GM12878 (cell line): ENCODE data around the gene DBI. TPM values are rescaled to one million over a fixed set of nuclear protein-coding genes. Genes with fewer than 3 reads are reported as not detected.

Source experiments
- ATF7 ChIP-seq: fragments of 450-650 bp; IDR thresholded peaks from 2 replicates; pipeline ENCODE4 v1.6.1; 2016; ENCODE audit warnings: low read depth, mild to moderate bottlenecking
- BACH1 ChIP-seq: fragments of 450-650 bp; IDR thresholded peaks from 2 replicates; pipeline ENCODE4 v1.6.1; 2017; ENCODE audit warnings: mild to moderate bottlenecking, borderline replicate concordance
- BCL11A ChIP-seq: IDR thresholded peaks from 2 replicates; pipeline ENCODE4 v1.6.1; 2011; ENCODE audit warnings: low read depth, low read length
- CREM ChIP-seq: IDR thresholded peaks from 2 replicates; pipeline ENCODE4 v1.6.1; 2014; ENCODE audit warnings: antibody characterized with exemption, low read depth
- DPF2 ChIP-seq: fragments of 450-650 bp; IDR thresholded peaks from 2 replicates; pipeline ENCODE4 v1.6.1; 2017; ENCODE audit warnings: mild to moderate bottlenecking
- FOXM1 ChIP-seq: IDR thresholded peaks from 2 replicates; pipeline ENCODE4 v1.6.1; 2012; ENCODE audit warnings: low read depth, mild to moderate bottlenecking, inconsistent platforms, low read length, moderate library complexity
- JUNB ChIP-seq: IDR thresholded peaks from 2 replicates; pipeline ENCODE4 v1.6.1; 2016; ENCODE audit warnings: antibody characterized with exemption, mild to moderate bottlenecking
- KDM1A ChIP-seq: fragments of 200-600 bp; sonication (generic); IDR thresholded peaks from 2 replicates; pipeline ENCODE4 v1.6.1; 2016; ENCODE audit warnings: borderline replicate concordance
- MTA2 ChIP-seq: fragments of 450-650 bp; IDR thresholded peaks from 2 replicates; pipeline ENCODE4 v1.6.1; 2016; ENCODE audit warnings: low read depth, mild to moderate bottlenecking, moderate library complexity
- NFIC ChIP-seq: IDR thresholded peaks from 2 replicates; pipeline ENCODE4 v1.6.1; 2012; ENCODE audit warnings: low read depth, mild to moderate bottlenecking, inconsistent platforms, low read length, moderate library complexity
- NR2C1 ChIP-seq: fragments of 450-650 bp; IDR thresholded peaks from 2 replicates; pipeline ENCODE4 v1.6.1; 2017; ENCODE audit warnings: antibody characterized with exemption, mild to moderate bottlenecking, moderate library complexity
- YY1 ChIP-seq: IDR thresholded peaks from 2 replicates; pipeline ENCODE4 v1.6.1; 2011; ENCODE audit warnings: low read depth, mild to moderate bottlenecking, low read length
- polyA plus RNA-seq, 11 experiments: library from polyadenylated mRNA; depleted of rRNA in 4 of 11; unstranded in 6 of 11; stranded (reverse) in 5 of 11; fragments of >200 nt; fragmentation: Nextera tagmentation in 4 of 11; fragmentation: Illumina TruSeq in 1 of 11; extraction: Ambion mirVana in 4 of 11; extraction: Trizol in 1 of 11; gene quantifications; 1 replicate in 1 of 11; 2 replicates in 10 of 11; pipeline versions ENCODE4 v1.2.1 to v1.2.3, GENCODE V29; 2011 to 2016; ENCODE audit warnings: inconsistent platforms in 2 of 11, missing spikeins in 2 of 11, low read depth in 1 of 11
- total RNA-seq, 4 experiments: library from RNA; depleted of rRNA in 3 of 4; stranded (reverse); fragments of >200 nt in 3 of 4; fragmentation: Illumina TruSeq in 1 of 4; extraction: Trizol in 1 of 4; gene quantifications; 2 replicates each; pipeline versions ENCODE4 v1.2.1 to v1.2.3, GENCODE V29; 2013 to 2021
- TF ChIP-seq, protein P1 (sequence below): fragments of 450-650 bp; IDR thresholded peaks from 2 replicates; pipeline ENCODE4 v1.6.1; 2017; ENCODE audit warnings: mild to moderate bottlenecking, low read depth, inconsistent platforms; ENCODE audit not compliant: poor library complexity, severe bottlenecking
- TF ChIP-seq, protein P2 (sequence below): fragments of 450-650 bp; conservative IDR thresholded peaks from 2 replicates; pipeline ENCODE4 v1.6.1; 2017; ENCODE audit warnings: mild to moderate bottlenecking, moderate library complexity

The DBI gene
- total and polyA plus RNA-seq, 10 of the 15 experiments (the other 5 are each of a cell fraction or from before 2014, with no cell fraction given): 248 to 2,567 (median 943) TPM

DNA sequence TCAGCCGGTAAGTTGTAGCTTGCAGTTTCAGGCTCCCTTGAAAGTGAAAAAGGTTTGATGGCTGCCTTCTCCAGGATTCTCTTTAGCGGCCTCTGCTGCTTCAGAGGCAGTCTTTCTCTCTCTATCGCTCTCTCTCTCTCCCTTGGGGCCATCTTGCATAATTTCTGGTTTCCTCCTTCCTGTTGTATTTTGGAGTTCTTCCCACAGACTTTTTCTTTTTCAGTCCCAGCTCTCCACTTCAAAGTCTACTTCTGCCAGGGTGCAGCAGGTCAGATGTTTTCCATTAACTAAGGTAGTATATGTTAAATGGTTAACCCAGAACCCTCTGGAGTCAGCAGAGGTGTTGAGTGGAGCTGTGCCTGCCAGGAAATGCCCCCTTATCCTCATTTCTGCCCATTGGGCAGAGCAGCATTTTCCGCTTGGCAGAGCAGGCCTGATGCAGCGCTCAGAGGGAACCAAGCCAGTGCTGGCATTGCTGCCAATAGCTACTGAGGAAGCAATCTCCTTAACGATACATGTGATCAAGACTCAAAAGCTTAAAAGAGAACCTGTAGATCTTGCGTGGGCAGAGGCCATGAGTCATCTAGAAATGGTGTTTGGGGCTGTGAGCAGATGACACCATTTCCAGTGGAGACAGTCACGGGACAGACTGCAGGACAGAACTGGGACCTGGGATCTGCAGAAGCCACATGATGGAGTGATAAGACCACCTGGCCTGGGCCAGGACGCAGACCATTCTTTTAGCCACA, 20.8 kb downstream of the DBI start (continued):
- TF ChIP-seq, protein P1, sequence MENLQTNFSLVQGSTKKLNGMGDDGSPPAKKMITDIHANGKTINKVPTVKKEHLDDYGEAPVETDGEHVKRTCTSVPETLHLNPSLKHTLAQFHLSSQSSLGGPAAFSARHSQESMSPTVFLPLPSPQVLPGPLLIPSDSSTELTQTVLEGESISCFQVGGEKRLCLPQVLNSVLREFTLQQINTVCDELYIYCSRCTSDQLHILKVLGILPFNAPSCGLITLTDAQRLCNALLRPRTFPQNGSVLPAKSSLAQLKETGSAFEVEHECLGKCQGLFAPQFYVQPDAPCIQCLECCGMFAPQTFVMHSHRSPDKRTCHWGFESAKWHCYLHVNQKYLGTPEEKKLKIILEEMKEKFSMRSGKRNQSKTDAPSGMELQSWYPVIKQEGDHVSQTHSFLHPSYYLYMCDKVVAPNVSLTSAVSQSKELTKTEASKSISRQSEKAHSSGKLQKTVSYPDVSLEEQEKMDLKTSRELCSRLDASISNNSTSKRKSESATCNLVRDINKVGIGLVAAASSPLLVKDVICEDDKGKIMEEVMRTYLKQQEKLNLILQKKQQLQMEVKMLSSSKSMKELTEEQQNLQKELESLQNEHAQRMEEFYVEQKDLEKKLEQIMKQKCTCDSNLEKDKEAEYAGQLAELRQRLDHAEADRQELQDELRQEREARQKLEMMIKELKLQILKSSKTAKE: peak; percentile 29
- TF ChIP-seq MTA2 (peak; percentile 67), NR2C1 (no peak), DPF2 (peak; percentile 92), BACH1 (peak; percentile 33; the same call in 1 of the 2 replicates), BCL11A (peak; percentile 50; the same call in 1 of the 2 replicates), JUNB (peak; percentile 56), FOXM1 (0 out of 2 replicates have a peak, but pooled peaks have one; percentile 44), CREM (peak; percentile 31; the same call in 1 of the 2 replicates), ATF7 (peak; percentile 89), YY1 (peak; percentile 93), KDM1A (no peak), NFIC (peak; percentile 34; the same call in 1 of the 2 replicates)
- TF ChIP-seq, protein P2, sequence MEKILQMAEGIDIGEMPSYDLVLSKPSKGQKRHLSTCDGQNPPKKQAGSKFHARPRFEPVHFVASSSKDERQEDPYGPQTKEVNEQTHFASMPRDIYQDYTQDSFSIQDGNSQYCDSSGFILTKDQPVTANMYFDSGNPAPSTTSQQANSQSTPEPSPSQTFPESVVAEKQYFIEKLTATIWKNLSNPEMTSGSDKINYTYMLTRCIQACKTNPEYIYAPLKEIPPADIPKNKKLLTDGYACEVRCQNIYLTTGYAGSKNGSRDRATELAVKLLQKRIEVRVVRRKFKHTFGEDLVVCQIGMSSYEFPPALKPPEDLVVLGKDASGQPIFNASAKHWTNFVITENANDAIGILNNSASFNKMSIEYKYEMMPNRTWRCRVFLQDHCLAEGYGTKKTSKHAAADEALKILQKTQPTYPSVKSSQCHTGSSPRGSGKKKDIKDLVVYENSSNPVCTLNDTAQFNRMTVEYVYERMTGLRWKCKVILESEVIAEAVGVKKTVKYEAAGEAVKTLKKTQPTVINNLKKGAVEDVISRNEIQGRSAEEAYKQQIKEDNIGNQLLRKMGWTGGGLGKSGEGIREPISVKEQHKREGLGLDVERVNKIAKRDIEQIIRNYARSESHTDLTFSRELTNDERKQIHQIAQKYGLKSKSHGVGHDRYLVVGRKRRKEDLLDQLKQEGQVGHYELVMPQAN: no peak
